Iris pigment epithelial cell (primary cell): ENCODE data around the gene RABEP1.
"Not testable (repeated sequence)": the region's sequence is repeated elsewhere in the genome, so short reads cannot be mapped to it uniquely, and the experiment has no call there.

Experiments used
- DNase-seq: peaks from one replicate; pipeline ENCODE4 v3.0.0-alpha.2; 2011; ENCODE audit warnings: low read depth

RABEP1 gene

DNA sequence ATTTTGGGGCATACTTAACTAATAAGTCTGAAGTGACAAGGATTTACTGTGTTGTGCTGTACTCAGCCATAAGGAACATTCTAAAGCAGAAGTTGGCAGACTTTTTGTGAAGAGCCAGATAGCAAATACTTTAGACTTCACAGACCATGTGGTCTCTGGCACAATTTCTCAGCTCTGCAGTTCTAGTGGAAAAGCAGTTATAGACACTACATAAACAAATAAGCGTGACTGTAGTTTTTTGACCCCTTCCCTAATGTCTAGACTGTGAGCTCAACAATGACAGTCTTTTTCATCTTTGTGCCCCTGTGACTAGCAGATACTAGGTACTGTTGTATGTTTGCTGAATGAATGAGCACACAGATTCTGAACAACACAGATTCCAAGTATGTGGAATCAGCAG lies 142.8 kb downstream of the RABEP1 start:
- DNase-seq: peak; percentile 56

DNA sequence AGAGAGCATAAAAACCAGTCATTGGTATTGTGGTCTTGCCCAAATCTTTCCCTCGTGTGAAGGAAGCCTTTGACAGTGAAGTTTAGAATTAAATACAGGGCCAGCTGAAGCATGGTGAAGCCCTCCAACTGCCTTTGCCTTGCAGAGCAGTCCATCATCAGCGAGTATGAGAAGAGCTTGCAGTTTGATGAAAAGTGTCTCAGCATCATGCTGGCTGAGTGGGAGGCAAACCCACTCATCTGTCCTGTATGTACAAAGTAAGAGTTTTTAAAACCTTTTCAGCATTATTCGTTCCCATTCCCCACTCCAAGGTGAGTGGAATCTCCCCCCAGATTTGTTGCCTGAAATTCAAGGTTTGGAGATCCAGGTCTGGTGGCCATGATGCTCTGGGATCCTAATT lies 143.7 kb downstream of the RABEP1 start:
- no peak for DNase-seq

DNA sequence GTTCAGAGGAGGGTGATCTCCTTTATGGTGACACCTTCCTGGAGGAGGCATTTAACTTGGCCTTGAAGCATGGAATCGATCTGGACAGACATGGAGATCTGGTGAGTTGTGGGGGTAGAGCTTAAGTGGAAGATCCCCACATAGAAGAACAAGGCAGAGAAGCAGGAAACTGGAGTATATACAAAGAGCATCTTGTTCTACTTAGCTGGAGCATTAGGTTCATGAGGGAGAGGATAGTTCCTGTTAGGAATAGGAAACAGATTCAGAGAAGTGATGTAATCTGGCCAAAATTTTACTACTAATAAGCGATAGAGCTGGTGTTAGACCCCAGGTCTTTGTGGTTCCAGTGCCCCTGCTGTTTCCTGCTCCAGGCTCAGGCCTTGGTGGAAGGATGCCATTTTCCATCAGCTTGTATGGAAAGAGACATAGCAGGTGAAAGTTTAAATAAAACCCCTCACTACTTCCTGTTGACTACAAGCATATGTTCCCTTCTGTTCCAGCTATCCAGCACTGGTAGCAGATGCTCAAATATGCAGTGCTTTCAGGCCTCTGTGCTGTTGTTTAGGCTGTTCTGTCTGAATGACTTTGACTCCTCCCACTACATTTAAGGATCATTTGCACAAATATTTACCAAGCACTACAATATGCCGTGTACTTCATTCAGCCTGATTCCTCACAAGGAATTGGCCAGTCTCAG lies 147.3 kb downstream of the RABEP1 start:
- DNase-seq: peak; percentile 67

DNA sequence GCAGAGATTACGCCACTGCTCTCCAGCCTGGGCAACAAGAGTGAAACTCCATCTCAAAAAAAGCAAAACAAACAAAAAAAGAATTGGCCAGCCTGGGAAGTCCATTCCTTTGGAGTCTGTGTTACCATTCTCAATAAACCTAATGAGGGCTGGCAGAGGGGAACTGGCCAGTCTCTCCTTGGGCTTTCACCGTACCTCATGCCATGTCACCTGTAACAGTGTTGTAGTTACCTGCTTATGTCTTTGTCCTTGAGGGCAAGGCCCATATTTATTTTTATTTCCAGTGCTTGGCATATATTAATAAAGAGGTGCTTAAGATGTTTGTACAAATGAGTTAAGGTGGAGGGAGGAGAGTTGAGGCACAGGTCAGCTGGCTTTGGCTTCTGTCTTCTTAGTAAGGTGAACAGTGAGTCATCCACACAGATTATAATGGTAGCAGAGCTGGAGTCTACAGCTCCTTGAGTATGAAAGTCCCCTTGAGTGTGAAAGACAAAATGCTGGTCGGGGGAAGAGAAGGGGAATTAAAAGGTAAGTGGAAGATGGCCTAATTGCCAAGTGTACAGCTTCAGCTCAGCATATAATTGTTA lies 148.4 kb downstream of the RABEP1 start:
- DNase-seq: peak; percentile 17

DNA sequence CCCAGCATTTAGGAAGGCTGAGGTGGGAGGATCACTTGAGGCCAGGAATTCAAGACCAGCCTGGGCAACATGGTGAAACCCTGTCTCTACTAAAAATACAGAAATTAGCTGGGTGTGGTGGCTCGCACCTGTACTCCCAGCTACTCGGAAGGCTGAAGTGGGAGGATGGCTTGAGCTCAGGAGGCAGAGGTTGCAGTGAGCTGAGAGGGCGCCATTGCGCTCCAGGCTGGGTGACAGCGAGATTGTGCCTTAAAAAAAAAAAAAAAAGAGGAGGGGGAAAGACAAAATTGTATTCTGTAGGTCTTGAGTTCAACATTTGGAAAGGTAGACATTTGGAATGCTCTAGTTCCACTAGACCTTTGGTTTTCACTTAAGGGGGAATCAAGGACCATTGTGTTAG lies 149.2 kb downstream of the RABEP1 start:
- not testable (repeated sequence) for DNase-seq

DNA sequence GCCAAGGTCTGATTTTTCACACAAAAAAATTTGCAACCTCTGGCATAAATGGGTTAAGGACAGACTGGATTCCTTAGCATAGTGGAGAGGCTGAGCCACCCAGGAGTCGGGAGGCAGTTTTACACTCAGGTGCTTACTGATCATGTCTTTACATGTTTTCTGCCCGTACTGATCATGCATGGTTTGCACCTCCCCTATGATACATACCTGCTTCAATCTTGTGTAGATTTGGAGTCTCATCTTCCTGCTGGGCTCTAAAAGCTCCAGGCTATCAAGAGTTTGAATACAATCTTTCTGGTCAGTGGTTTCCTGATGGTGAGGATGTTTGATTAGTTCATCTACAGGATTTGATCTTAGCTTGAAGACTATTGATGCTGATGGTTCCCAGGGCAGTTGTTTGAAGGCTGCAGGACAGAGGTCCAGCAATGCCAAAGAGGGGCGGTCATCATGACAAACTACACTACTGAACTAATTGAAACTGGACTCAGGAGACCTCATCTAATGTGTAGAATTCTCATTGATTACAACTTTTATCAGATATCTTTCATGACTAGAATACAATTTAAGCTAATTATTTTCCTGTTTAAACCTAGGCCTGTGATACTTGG lies 150.0 kb downstream of the RABEP1 start:
- no peak for DNase-seq

DNA sequence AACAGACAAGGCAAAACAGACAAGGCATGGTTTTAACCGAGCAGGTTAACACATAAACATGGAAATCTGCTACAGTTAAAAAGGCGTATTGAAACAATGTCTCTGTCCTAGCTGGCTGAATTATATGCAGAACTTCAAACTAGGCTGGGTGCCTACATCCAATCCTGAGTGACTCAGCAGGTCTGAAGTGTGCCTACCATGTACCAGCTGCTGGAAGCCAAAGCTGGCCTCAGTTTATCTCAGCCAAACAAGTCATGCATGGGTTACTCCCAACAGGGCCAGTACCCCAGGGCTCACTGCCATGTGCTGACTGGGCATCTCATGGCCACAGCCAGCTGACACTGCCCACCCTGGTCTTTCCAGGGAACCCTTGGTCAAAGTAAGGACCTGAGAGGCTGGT lies 152.9 kb downstream of the RABEP1 start:
- DNase-seq: no peak
